ENCODE data around the gene EXOC4.

EXOC4 gene

DNA sequence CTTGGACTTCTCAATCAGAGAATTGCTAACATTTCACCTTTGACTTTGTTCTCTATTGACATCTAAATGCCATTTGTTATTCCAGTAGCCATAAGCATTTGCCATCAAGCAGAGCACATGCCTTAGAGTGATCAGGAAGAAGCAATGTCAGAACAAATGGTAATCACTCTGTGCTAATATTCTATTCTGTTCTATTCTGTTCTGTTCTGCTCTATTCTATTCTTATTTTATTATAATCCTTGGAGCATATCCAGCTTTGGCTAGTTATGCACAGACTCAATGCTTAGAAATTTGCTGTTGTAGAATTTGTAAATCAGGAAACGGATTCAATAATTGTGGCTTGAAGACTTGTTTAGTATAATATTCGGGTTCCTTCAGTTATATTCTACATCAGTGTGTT, 175.4 kb downstream of the EXOC4 start:
- TF ChIP-seq, protein P1, sequence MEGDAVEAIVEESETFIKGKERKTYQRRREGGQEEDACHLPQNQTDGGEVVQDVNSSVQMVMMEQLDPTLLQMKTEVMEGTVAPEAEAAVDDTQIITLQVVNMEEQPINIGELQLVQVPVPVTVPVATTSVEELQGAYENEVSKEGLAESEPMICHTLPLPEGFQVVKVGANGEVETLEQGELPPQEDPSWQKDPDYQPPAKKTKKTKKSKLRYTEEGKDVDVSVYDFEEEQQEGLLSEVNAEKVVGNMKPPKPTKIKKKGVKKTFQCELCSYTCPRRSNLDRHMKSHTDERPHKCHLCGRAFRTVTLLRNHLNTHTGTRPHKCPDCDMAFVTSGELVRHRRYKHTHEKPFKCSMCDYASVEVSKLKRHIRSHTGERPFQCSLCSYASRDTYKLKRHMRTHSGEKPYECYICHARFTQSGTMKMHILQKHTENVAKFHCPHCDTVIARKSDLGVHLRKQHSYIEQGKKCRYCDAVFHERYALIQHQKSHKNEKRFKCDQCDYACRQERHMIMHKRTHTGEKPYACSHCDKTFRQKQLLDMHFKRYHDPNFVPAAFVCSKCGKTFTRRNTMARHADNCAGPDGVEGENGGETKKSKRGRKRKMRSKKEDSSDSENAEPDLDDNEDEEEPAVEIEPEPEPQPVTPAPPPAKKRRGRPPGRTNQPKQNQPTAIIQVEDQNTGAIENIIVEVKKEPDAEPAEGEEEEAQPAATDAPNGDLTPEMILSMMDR (conservative IDR thresholded peaks at IDR 0.05), result no peak
- TF ChIP-seq ZFX (IDR thresholded peaks at IDR 0.05), result no peak
- H3K27ac ChIP-seq, result no peak overlapping the region

DNA sequence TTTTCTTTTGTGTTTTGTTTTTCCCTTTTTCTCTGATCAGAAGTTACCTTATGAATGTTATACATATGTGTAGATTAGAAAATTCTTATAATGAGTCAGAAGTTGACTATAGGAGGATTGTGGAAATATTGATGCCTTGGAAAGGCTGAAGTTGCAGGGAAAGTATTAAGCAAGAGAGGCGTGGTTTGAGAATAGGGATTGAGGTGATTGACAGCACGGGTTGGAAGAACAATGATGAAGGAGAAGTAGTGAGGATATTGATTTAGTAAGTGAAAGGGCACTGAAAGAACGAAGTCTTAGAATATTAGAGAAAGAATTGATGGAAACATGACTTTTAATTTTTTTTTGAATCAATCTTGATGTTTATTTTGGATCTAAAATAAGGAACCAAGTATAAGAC, 176.0 kb downstream of the EXOC4 start:
- H3K27ac ChIP-seq, result no peak overlapping the region
- no peak for TF ChIP-seq ZFX (IDR thresholded peaks at IDR 0.05)
- TF ChIP-seq, protein P1 (conservative IDR thresholded peaks at IDR 0.05), result no peak

DNA sequence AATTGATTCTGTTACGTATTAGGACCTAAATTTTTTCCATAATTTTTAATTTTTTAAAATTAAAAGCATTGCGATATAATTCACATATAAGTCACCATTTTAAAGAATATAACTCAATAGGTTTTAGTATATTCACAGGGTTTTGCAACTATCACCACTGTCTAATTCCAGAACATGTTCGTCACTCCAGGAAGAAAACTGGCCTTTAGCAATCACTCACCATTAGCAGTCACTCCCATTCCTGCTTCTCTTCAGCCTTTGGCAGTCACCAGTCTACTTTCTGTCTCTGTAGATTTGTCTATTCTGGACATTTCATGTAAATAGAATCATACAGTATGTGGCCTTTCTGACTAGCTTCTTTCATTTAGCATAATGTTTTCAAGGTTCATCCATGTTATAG, 176.5 kb downstream of the EXOC4 start:
- H3K27ac ChIP-seq, result no peak overlapping the region
- TF ChIP-seq ZFX (IDR thresholded peaks at IDR 0.05), result no peak
- TF ChIP-seq, protein P1 (conservative IDR thresholded peaks at IDR 0.05), result no peak

DNA sequence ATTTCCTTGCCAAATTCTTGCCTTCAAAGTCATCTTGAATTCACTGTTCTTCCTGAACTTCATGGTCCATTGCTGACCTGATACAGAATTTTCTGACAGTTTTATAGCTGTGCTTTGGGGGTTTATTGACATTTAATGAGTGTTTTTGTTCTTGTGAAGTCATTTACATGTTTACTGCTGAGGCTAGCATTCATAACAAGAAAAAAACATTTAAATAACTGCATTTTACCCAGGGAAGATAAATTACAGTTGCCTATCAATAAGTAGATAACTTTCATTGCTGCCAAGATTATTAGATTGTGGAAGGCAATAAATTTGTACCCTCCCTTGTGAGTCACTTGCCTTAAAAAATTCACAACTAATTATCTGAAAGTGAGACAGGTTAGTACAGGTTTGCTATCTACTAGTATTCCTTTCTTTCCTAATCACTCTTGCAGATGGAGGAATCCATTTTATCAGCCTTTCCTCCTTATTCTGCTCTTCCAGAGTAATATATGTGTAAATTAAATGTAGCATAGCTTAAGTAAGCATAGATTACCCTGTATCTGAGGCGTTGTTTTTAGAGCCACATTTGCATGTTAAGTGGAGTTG, 178.4 kb downstream of the EXOC4 start:
- TF ChIP-seq, protein P1 (conservative IDR thresholded peaks at IDR 0.05), result no peak
- TF ChIP-seq ZFX (IDR thresholded peaks at IDR 0.05), result no peak

DNA sequence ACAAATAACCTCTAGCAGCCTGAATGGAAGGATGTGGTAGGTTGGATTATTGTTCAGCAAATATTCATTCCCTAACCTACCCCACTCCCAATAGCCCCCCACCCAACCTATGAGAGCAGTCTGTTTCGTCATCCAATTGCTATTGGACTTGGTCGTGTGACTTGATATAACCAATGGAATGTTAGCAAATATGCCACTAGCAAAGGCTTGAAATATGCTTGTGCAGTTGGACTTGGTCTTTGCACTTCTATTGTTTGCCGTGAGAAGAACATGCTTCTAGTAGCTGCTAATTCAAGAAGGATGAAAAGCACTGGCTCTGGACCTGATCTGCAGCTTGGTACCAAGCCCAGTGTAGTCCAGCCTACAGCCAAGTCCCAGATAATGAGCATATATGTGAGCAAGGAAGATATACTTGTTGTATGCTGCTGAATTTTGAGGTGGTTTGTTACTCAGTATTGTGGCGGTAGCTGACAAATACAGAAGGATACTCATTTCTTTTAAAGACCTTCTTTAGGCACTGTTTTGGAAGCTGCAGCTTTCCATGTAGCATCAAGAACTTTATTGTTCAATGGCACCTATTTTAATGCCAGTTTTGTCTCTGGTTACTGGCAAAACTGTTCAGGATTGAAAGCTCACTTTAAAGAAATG, 180.4 kb downstream of the EXOC4 start:
- H3K27ac ChIP-seq, result peak overlapping the region; percentile 32; the same call in 1 of the 2 replicates
- TF ChIP-seq, protein P1 (conservative IDR thresholded peaks at IDR 0.05), result no peak
- TF ChIP-seq ZFX (IDR thresholded peaks at IDR 0.05), result no peak

More for the DNA sequence above, 178.4 kb downstream of the EXOC4 start:
- no peak overlapping the region for H3K27ac ChIP-seq

DNA sequence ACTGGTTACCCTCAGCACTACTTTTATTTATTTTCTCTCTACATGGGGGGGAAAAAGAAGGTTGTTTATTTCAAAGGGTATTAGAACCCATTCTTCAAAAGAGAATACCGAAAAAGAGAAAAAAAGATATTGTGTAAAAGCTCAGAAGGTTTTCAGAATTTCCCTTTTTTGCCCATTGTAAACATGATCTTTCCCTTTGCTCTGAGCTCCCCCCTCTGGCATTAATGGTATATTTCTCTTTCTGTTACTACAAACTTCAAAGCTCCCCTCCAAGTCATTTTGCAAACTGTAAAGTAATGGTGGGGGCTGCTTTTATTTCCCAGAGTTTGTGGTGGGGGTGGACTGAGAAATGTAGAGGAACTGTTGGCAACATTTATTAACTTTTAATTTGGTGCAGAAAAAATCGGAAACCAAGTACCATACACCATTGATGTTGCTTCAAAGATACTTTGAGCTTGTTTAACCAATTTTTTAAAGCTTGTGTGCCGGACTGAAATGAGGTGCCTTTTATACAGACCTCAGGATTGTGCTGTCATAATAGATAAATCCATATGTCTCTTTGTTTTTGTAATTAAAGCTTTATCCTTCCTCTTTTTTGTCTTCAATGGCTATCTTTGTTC, 181.5 kb downstream of the EXOC4 start:
- no peak for TF ChIP-seq ZFX (IDR thresholded peaks at IDR 0.05)
- TF ChIP-seq, protein P1 (conservative IDR thresholded peaks at IDR 0.05), result peak; percentile 82
- H3K27ac ChIP-seq, result no peak overlapping the region

DNA sequence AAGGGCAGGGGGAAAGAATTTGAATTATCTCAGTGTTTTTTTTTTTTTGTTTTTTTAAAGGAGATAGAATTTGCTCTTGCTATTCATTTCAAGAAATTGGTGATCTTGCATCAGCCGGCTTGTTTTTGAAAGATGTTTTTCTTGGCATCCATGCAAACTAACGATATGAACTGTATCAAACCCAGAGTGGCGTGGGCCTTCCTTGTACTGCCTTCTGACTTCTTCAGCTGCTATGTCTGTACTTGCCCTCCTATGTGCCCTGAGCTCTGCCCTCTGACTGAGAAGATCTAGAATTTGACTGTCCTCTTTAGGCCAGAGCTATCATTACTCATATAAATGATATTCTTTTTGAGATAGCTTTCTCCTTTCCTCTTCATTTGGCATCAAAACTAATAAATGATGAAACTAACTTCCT, 183.1 kb downstream of the EXOC4 start:
- H3K27ac ChIP-seq, result no peak overlapping the region
- TF ChIP-seq ZFX (IDR thresholded peaks at IDR 0.05), result no peak
- TF ChIP-seq, protein P1 (conservative IDR thresholded peaks at IDR 0.05), result no peak
